T-helper 1 cell treated with Interleukin-12 subunit alpha and Interleukin-12 subunit beta and Interleukin-4 antibody, amounts not matched to agents 30 ng/mL and 1 ng/mL, for 36 hours (primary cell): Measurements from ENCODE around the gene TOP1. TPM values are rescaled to one million over a fixed set of nuclear protein-coding genes. Genes with fewer than 3 reads are reported as not detected.

ENCODE experiments used
- intact Hi-C: fragments of 100-400 bp; cut with micrococcal nuclease; formaldehyde crosslinking; loops from one replicate; pipeline ENCODE4 v1.15.1; 2024
- total RNA-seq: library from RNA; stranded (reverse); gene quantifications from 2 replicates; pipeline ENCODE4 v1.2.3, GENCODE V29; 2022

TOP1 gene
- total RNA-seq, 1 donor from 2014 or later: 98.4 TPM

DNA sequence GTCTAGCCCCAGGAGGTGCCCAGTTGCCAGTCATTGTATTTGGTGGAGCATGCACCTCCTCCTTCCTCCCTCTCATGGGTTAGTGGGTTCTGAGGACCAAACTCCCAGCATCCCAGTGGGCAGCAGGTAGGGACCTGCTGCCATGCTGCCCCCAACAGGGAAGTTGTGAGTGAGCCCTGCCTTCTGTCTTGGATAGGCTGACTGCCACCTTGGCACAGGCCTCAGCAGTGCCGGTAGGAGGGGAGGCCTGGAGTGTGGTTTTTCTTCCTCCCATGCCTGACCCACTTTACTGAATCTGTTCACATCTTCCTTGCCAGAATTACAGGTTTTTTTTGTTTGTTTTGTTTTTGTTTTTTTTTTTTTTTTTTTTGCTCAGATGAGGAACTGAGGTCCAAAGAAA, 133.3 kb downstream of the TOP1 start:
- intact Hi-C loops: no loop called here

- intact Hi-C loops: no loop called here
Measured at GRCh38 chr20:41162396-41162795, 133.8 kb downstream of the TOP1 start.

DNA sequence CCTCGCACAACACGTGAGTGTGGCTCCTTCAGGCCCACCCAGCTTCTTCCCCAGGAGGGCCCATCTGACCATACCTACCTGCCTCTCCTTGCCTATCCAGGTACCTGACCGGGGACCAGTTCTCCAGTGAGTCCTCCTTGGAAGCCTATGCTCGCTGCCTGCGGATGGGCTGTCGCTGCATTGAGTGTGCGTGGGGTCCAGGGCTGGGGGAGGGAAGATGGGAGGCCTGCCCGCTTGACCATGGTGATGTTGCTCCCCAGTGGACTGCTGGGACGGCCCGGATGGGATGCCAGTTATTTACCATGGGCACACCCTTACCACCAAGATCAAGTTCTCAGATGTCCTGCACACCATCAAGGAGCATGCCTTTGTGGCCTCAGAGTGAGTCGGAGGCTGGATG, 135.2 kb downstream of the TOP1 start:
- intact Hi-C loops: no loop called here

- intact Hi-C loops: no loop called here
Measured at GRCh38 chr20:41165001-41165882, 136.6 kb downstream of the TOP1 start.

GRCh38 chr20:41166201-41167117, 137.8 kb downstream of the TOP1 start:
- intact Hi-C loops: no loop called here

DNA sequence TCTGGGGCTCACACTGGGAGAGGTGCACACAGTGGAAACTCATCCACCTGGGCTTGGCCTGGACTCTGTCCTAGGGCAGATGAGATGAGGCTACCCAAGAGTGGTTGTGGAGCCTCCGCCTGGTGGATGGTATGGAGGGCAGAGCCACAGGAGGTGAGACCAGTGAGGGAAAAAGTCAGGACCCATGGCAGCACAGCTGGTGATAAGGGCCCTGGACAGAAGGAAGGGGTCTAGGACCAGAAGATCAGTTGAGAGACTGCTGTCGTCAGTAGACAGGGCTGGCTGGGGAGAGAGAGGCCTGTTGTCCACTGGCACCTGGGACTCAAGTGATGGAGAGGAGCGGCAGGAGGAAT, 138.5 kb downstream of the TOP1 start:
- intact Hi-C loops: no loop called here

- intact Hi-C loops: no loop called here
Measured at GRCh38 chr20:41167481-41168253, 139.0 kb downstream of the TOP1 start.

DNA sequence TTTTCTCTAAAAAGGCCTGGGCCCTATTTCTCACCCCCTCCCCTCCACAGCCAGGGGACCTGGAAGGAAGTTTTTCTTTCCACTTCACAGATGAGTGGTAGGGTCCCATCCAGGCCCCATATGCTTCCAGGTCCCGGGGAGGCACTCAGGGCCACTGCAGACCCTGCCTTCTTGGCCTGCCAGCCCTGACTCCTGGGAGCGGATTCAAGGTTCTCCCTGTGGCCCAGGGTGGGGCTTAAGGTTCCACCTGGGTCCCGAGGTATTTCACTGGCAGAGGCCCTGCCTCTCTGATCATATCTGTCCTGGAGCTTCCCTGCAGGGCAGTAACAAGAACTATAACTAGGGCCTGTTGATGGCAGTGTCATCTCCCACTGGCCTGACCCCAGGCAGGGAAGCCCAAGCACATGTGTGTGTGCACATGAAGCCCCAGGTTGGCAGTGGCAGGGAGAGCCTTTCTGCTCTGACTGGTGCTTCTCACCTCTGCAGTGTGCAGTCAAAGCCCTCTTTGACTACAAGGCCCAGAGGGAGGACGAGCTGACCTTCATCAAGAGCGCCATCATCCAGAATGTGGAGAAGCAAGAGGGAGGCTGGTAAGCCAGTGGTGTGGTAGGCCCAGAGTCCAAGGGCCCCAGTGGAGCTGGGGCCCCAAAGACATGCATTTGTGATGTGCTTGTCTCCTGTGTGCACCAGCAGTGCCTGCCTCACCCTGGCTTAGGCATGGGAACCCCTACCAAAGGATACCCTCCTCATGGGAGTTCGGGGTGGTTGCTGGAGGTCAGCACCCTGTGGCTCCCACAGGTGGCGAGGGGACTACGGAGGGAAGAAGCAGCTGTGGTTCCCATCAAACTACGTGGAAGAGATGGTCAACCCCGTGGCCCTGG, 139.9 kb downstream of the TOP1 start:
- intact Hi-C loops: no loop called here

DNA sequence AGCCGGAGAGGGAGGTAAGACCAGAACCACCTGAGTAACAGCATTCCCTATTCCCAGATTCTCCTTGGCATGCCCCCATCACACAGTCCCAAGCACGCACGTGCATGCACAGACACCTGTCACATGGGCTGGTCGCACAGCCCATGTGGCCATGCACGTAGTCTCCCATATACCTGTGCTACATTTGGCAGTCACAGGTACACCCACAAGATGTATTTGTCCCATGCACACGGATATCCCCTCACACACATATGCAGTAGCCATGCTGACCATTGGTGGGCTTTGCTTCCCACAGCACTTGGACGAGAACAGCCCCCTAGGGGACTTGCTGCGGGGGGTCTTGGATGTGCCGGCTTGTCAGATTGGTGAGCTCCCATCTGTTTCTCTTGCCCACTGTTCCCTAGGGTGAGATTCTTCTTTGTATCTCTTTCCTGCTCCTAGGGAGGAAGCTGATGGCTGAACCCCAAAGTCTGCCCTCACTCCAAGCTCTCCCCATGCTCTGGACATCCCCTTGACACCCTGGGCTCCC, 140.6 kb downstream of the TOP1 start:
- intact Hi-C loops: no loop called here

GRCh38 chr20:41169791-41170351, 141.2 kb downstream of the TOP1 start:
- intact Hi-C loops: loop anchor here (5.0 kb wide), 1 partner anchor 33 kb away; the partner anchor contains the start of gene PLCG1

DNA sequence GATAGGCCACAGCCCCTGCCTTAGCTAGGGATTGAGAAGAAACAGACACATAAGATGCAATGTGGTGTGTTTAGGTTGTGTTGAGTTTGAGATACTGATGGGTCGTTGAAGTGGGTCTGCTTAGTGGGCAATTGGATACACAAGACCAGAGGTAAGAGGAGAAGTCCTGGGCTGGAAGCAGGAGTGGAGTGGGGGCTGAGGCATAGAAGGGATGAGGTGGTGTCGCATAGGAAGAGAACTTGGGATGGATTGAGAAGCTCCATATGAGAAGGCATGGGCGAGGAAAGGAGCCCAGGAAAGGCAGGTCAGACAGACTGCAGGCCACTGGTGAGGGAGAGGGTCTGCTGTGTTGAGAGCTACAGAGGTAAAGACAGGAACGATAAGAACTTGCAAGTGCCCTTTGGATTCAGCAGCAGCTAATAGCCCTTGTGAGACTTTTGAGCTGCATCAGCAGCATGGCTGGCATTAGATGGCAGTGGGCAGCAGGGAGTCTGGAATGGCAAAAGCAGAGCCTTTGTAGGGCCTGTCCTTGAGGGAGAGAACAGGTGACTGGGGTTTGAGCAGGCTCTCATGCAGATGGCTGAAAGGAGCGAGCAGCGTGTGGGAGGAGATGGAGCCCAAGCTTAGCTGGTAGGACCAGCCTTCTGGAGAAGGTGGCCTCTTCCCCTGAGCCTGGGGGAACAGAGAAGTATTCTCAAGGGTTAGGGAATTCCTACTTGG, 141.9 kb downstream of the TOP1 start:
- intact Hi-C loops: loop anchor here (5.0 kb wide), 1 partner anchor 33 kb away; the partner anchor contains the start of gene PLCG1

- intact Hi-C loops: loop anchor here (5.0 kb wide), 1 partner anchor 35 kb away; the partner anchor contains the start of gene PLCG1
Measured at GRCh38 chr20:41171736-41172295, 143.2 kb downstream of the TOP1 start.

- intact Hi-C loops: loop anchor here (1.0 to 5.0 kb wide), 4 partner anchors 35 to 204 kb away; partner anchors contain the start of genes LPIN3 and PLCG1
Measured at GRCh38 chr20:41172296-41173140, 143.9 kb downstream of the TOP1 start.

- intact Hi-C loops: loop anchor here (1.0 to 5.0 kb wide), 4 partner anchors 36 to 205 kb away; partner anchors contain the start of genes LPIN3 and PLCG1
Measured at GRCh38 chr20:41173161-41173721, 144.6 kb downstream of the TOP1 start.

GRCh38 chr20:41173791-41174341, 145.2 kb downstream of the TOP1 start:
- intact Hi-C loops: loop anchor here (1.0 to 5.0 kb wide), 4 partner anchors 37 to 206 kb away; partner anchors contain the start of genes LPIN3 and PLCG1
